Cortex of kidney (tissue), 1 donor: Measurements from ENCODE around the gene PGM3.

ENCODE experiments used
- DNase-seq: peaks from one replicate; lab custom pipeline; 2025; lab: John Stamatoyannopoulos, UW

Gene PGM3

DNA sequence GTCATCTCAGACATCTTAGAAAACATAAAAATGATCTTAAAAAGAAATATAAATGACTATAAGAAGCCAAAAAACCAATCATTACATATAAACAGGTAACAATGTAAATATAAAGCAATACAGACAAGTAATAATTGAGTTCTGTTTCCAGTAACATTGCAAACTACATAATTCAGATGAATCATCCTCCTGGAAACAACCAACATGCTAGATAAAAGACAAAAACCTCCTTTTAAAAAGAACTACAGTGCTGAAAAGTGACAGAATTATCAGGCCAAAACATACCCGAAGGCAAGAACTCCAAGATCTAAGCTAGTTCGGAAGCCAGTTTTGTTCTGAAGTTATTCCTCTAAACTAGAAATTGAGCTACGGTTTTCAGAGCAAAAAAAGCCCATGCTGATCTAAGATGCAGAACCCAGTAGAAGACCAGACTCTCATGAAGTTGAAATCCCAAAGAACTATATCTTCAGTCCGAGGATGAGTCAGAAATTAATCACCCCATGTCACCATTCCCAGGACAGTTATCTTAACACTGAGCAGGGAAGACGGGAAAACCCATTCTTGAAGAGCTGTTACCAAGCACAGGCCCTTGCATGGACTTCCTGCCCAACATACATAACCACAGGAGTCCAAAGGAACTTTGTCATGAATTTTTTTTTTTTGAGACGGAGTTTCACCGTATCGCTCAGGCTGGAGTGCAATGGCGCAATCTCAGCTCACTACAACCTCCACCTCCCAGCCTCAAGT lies 9.8 kb downstream of the PGM3 start:
- DNase-seq: no peak

GRCh38 chr6:83182114-83182513 lies 11.0 kb downstream of the PGM3 start:
- no peak for DNase-seq

- DNase-seq: no peak
Observed at GRCh38 chr6:83180426-83180950, 12.6 kb downstream of the PGM3 start.

DNA sequence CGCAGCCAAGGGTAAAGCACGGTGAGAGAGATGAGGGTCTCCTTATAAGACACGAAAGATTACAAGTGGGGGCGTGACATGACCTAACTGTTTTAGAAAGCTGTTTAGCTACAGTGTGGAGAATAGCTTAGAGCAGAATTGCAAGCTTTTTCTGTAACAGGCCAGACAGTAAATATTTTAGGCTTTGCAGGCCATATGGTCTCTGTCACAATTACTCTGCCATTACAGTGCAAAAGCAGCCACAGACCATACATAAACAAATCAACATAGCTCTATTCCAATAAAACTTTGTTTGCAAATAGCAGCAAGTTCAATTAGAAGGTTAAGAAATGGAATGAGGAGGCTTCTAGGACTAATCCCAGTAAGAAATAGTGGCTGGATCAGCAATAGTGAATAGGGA lies 16.8 kb downstream of the PGM3 start:
- DNase-seq: no peak

DNA sequence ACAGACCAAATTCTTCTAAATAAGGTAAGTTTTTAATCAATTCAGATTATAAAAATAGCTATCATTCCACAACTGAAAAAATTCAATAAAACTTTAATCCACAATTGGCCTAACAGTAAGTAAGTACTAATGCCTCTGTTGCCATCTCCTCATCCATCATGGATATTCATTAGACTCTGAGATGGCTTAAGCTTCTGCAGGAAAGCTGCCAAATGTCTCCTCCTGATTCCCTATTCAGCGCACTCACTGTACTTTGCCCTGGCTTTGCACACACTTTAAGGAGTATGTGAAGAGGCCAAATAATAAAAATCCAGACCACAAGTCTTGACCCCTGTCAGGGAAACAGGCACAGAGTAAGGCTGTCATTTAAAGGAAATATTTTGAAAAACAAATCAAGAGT lies 23.6 kb downstream of the PGM3 start:
- DNase-seq: no peak

- DNase-seq: no peak
Observed at GRCh38 chr6:83169106-83169505, 24.0 kb downstream of the PGM3 start.

DNA sequence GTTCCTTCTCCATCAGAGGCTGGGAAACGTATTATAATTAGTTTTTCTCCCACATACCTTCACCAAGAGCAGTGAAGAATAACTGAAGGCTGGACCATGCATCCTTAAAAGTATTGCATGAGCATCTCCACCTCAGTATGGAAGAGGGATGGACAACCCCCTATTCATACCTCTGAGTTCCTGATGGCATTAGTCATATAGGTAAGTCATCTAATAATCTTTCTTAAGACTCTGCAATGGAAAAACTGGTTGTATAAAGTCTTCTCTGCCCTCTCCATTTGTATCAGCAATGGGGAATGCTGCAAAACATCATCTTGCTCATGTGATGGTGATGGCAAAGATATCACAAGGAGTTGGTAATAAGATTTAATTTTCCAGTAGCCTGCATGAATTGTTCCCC lies 24.5 kb downstream of the PGM3 start:
- DNase-seq: no peak

DNA sequence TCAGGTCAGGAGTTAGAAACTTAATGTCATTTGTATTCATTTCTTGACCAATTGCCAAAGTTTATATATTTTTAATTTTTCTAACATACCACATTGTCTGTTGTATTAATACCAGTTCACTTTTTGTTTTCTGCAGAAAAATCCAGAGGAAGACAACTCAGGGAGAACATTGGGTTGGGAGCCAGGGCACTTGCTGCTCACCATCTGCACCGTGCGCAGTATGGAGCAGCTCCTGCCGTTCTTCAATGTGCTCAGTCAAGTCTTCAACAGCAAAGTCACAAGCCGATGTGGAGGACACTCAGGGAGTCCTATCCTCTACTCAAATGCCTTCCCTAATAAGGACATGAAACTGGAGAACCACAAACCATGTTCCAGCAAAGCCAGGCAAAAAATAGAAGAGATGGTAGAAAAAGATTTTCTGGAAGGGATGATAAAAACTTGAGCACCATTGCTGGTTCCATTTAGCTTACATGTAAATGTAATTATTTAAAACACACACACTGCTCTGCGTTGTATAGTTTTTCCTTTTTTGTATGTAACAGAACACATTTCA lies 25.3 kb downstream of the PGM3 start:
- DNase-seq: no peak

DNA sequence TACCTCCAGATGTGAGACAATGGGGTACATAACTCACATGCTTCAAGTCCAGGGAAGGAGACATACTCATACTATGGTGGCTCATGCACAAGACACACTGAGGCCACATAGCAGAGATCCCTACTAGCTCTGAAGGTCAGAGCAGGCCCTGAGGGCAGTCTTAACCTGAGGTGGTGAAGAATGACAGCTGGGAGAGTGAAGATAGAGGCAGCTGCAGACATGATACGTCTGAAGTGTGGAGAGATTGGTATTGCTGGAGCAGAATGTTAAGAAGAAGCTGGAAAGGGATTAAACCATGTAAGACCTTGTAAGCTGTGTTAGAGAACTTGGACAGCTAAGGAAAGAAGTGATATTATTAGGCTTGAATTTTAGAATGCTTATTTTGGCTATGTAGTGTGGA lies 32.9 kb downstream of the PGM3 start:
- no peak for DNase-seq

- DNase-seq: no peak
Observed at GRCh38 chr6:83155794-83156193, 37.3 kb downstream of the PGM3 start.

GRCh38 chr6:83153883-83154521 lies 39.1 kb downstream of the PGM3 start:
- no peak for DNase-seq

DNA sequence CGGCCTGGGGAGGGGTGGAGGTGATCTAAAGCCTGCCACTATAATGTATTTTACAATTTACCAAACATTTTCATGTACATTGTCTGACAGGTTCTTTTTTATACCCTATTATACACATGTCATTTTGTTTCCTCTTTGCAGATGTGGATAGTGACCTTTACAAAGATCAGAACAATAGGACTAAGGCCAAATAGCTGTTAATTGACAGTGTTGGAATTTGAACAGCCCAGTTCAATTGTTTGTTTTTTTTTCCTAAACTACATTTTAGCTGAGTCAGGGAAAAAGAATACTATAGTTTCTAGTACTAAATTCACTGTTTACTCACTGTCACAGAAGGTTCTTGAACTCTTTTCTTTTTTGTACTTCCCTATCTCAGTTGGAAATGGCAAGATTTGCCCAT lies 40.2 kb downstream of the PGM3 start:
- DNase-seq: no peak

- DNase-seq: no peak
Observed at GRCh38 chr6:83151114-83151513, 42.0 kb downstream of the PGM3 start.

GRCh38 chr6:83138758-83139157 lies 54.3 kb downstream of the PGM3 start:
- DNase-seq: no peak

GRCh38 chr6:83138118-83138722 lies 54.8 kb downstream of the PGM3 start:
- DNase-seq: no peak

DNA sequence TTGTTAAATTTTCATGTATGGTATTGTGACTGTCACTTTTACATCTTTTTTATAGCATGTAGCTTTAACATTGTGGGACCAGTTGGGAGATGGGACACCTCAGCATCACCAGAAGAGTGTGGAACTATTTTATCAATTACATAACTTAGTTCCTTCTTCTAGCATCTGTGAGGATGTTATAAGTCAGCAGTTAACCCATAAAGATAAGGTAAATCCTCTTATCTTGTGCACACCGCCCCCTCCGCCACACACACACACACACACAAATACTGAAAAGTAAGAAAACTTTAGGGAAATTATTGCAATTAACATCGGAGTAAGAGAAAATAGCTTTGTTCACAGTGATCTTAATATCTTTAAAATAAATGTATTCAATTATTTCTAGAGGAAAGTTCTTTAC lies 60.9 kb downstream of the PGM3 start:
- DNase-seq: no peak

DNA sequence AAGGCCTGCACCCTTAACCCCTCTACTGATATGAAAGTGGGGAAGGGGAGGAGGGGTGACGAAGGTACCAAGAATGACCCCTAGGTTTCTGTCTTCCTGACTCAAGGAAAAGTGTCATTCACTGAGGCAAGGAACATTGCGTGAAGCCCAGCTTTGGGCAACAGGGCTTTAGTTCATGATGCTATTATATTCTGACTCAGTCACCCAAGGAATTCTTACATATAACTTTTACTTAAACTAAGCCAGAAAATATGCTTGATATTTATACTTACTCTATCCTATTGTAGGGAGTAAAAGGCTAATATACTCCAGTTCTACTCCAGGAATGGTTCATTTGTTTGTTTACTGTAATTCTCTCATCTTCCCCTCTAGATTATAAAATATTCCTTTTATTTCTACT lies 65.1 kb downstream of the PGM3 start:
- DNase-seq: no peak

GRCh38 chr6:83127258-83127657 lies 65.8 kb downstream of the PGM3 start:
- no peak for DNase-seq

- DNase-seq: no peak
Observed at GRCh38 chr6:83126807-83127206, 66.3 kb downstream of the PGM3 start.

DNA sequence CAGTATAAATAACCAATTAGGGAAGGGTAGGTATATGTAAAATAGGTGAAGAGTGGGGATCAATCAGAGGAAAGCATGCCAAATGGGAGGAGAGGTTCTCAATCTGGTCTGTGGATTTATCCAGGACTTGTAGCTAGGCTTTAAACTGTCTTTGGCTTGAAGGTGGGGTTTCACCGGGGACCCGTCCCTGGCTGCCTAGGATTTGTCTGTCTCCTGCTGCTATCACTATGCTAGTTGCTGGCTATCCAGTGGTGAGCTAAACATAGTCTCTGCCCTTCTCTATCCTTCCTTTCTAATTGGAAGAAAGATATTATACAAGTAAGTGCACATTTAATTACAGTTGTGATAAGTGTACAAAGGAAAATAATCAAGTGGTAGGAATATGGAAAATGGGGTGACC lies 66.8 kb downstream of the PGM3 start:
- no peak for DNase-seq

DNA sequence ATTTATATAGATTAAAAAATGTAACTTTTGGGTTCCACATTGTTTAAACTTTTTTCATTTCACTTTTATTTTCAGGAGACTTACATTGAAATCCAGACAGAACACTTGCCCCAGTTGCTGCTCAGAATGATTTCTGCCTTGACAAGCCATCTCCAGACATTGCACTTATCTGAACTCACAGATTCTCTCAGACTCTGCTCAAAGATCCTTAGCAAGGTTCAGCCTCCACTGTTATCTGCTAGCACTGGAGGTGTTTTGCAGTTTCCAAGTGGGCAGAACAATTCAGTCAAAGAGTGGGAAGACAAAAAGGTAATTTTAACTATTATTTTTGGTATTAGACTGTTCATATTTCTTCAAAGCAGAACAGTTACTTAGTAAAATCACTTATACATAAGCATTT lies 67.6 kb downstream of the PGM3 start:
- no peak for DNase-seq

GRCh38 chr6:83124553-83124952 lies 68.5 kb downstream of the PGM3 start:
- DNase-seq: no peak

DNA sequence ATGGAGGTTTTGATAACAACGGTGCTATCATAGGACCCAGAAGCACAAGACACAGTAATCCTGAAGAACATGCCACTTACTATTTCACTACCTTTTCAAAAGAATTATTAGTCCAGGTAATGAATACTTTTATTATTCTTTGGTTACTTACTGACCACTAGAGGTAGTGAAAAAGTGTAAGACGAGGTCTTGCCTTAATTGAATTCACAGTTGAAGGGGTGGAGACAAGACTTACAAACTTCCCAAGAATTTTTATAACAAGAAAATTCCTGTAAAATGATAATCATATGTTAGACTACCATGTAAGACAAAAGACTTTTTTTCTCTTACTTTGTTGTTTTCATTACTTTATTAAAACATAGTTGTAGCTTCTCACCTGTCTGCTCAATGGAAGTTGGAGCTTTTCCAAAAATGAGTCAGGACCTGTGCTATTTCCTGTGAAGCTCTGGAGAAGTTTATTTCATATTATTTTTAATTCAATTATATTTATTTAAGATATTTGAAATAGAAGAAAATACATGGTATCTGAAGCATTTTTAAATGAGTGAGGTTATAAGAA lies 73.2 kb downstream of the PGM3 start:
- no peak for DNase-seq
